Ramos (cell line): Measurements from ENCODE around the gene POU5F2.

Experiments used
- in situ Hi-C: fragments of 300-500 bp; cut with MboI; formaldehyde crosslinking; loops from one replicate; pipeline ENCODE4 v1.14.3; 2022; ENCODE audit warnings: low sequenced_read_pairs; ENCODE audit not compliant: unreplicated experiment

The POU5F2 gene, protein sequence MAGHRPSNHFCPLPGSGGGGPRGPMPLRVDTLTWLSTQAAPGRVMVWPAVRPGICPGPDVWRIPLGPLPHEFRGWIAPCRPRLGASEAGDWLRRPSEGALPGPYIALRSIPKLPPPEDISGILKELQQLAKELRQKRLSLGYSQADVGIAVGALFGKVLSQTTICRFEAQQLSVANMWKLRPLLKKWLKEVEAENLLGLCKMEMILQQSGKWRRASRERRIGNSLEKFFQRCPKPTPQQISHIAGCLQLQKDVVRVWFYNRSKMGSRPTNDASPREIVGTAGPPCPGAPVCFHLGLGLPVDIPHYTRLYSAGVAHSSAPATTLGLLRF

DNA sequence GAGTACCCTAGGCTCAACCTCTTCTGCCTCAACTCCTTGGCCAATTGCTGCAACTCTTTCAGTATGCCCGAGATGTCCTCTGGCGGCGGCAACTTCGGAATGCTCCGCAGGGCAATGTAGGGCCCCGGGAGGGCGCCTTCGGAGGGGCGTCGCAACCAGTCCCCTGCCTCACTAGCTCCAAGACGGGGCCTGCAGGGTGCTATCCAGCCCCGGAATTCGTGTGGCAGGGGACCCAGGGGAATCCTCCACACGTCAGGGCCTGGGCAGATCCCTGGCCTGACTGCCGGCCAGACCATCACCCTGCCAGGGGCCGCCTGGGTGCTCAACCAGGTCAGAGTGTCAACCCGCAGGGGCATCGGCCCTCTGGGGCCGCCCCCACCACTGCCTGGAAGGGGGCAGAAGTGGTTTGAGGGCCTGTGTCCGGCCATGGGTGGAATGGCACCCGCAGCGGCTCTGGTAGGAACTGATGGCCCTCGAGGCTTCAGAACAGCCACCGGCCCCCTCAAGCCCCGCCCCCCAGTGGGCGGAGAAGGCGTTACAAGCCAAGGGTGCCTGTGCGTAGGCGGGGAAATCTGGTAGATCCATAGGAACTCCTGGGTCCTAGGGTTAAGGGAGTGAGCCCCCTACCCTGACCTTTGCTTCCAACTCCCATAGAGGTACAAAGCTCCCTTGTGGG lies at the start of gene POU5F2:
POU5F2 (minus strand) TSS at position 465 of the 676 bp plus-strand sequence; CDS start at position 428, 37 bp downstream.
- in situ Hi-C loops = no loop called here

DNA sequence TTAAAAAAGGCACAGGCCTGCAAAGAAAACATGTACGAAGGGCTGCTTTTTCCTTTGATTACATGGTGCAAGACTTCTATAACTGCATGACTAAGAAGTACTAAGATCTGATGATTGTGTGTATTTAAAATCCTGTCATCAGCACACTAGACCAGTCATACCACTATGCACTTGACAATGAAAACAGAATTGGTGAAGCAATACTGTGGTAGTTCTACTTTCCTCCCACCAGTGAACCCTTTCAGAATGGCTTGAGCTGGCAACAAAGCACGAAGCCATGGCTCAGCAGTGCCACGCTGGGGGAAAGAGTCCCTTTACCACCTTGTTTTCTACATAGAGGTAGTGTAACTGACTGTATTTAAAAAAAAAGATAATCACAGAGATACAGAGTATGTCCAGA lies 49.0 kb upstream of the POU5F2 start:
- in situ Hi-C loops = no loop called here

DNA sequence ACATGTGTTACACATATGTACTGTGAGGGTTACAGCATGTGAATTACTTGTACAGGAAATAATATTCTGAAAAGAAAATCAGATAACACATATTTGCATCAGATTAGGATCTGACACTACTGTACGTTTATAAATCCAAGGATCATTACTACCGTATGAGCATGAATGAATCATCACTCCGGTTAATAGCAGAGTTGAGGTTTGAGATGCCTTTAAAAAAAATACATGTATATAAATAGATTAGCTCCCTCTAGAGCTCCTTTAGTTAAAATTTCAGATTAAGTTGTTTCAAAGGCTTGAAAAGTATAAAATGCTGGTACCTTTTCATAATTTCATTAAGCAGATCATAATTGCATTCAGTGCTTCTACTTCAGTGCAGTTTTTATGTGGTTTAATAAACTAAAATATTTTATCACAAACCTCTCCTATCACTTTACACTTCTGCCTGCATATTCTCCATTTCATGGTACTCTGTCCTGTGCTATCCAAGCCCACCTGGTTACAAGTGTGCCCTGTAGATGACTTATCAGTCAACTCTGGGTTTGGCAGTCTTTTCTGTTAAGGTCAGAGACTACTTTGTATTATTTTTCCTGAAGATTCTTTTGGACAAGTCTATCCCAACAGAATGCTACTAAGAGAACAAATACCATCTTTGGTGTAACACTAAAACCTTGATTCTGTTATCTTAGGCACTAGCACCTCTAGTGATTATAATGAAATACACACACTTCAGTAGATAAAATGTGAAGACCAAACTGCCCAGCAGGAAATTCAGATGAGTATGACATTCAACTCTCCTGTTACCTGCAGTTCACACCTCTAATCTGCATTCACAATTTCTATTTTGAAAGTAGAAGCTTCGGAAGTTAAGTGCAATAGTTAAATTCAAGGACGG lies 48.0 kb upstream of the POU5F2 start:
- in situ Hi-C loops = no loop called here

DNA sequence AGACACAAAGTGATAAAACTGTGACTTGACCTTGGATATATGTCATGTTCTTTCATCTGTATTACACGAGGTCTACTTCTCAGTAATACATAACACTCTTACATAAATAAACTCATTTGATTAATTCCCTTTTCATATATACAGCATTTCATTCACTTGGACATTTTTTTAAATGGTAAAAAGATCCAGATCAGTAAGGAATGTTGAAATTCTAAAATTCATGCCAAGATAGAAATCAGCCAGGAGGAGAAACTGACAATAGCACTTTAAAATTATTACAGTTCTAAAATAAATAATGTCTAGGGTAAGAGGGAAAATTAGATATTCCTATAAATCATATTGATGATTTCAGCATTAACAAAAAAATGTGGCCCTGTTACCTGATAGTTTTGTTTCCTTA lies 46.2 kb upstream of the POU5F2 start:
- in situ Hi-C loops = no loop called here

DNA sequence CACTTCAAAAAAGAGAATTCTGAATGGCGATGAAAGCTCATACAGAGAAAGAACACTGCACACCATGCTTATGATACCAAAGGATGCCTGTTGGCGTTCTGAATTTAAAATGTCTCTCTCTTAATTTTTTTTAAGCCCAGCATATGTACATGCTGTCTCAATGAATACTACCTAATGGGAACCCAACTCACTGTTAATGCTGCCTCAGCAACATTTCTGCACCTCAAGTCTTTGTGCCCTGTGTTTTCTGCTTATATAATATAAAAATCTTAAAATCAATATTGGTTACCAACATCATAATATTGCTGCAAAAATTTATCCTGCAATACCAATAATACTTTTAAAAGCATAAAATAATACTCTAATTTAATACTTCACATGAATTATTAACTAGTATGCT lies 44.1 kb upstream of the POU5F2 start:
- in situ Hi-C loops = no loop called here

DNA sequence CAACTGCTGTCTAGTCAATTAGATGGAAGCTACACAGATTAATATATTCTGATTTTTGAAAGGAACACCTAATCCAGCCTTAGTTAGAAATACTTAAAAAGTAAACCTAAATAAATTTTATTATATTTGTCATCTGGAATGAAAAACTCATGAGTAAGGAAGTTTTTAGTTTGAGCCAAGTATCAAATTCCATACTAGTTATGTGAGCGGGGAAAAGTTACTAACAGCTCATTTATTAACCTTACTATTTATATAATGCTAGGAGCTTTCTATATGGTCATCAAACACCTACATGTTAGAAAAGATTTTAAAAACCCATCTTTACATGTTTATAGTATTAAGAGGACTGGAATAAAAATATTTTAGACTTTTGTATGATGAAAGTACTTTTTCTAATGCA lies 41.6 kb upstream of the POU5F2 start:
- in situ Hi-C loops = no loop called here

DNA sequence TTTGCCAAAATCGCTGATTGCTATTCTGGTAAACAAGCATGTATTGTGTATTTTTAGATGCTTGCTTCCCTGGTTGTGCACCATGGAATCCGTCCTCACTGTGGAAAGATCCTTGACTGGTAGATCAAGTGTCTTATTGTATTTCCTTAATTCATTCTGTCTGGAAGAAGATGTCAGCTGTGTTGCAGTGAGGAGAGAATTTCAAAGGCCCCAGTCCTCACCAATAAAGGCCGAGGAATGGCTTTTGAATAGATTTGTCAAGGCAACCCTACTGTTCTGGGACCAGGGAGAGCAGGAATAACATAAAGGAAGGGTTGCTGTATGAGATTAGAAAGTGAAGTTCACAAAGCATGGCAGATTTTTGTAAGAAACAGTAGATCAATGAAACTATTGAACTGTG lies 36.2 kb upstream of the POU5F2 start:
- in situ Hi-C loops = no loop called here

DNA sequence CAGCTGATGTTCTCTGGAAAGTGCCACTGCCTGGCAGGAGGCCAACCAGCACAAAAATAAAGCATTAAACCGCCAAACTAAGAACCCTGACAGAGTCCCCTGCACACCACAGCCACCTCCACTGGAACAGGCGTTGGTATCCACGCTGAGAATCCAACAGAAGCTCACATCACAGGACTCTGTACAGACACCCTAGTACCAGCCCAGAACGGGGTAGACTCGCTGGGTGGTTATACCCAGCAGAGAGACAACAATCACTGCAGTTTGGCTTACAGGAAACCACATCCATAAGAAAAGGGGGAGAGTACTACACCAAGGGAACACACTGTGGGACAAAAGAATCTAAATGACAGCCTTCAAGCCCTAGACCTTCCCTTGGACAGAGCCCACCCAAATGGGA lies 15.0 kb upstream of the POU5F2 start:
- in situ Hi-C loops = no loop called here

DNA sequence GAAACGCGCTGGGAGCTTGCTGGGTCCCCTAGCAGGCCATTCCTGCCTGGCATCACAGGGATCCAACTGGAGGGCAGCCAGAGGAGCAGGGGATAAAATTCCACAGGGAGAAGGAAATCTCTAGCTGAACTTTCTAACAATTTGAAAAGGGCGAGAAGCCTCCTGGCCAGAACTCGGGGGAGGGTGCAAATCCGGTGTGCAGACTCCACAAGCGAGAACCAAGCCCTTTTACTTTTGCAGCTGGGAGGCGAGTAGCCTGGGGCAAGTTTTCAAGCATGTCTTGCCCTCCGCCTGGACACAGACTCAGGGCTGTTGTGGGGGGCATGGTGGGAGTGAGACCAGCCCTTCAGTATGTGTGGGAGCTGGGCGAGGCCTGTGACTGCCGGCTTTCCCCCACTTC lies 14.3 kb upstream of the POU5F2 start:
- in situ Hi-C loops = no loop called here

DNA sequence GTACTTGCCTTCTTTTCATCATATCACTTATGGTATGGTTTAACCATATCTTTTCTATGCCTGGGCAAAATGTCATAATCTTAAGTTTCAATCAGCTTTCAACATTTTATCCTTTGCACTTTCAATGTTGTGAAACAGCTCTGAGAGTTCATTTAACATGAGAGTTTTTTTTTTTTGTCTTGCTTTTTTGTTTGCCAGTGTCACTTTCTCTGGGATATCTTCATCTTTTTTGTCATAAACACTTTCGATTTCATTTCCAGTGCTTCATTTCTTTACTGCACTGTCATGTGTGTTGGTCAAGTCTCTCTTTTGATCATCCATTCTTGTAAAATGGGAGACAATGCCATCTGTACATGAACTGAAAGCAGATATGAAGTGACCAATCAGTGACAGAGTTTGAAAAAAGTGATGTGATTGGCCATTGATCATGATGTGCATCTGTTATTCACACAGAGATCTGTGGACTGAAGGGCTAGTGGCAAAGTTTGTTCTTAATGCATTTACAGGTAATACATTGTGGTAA lies 7.5 kb upstream of the POU5F2 start:
- in situ Hi-C loops = no loop called here

DNA sequence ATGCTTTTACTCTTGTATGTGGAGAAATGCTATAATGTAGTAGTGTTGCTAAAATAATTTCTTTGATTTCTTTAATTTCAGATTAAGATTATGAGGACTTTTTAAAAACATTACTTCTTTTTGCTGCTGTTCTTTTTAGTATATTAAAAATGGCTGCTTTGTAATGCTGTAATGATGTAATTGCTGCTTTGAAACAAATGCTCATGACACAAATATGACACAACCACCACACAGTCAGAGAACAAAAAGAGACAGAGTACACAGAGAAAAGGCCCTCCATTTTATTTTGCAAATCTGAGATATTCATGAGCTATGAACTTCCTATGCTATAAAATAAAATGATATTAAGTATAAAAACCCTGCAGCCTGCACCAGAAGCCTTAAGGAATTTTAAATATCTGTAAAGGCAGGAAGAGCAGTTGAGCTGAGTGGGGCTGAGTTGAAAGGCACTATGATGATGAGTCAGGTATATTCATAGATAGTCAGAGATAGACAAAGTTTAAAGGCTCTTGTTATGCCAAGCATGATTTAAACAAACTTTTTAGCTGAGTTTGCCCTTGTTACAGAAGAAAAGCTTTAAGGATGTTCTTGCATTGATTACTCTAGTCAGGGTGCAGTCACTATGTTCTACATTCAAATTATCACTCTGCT lies 5.1 kb upstream of the POU5F2 start:
- in situ Hi-C loops = no loop called here

DNA sequence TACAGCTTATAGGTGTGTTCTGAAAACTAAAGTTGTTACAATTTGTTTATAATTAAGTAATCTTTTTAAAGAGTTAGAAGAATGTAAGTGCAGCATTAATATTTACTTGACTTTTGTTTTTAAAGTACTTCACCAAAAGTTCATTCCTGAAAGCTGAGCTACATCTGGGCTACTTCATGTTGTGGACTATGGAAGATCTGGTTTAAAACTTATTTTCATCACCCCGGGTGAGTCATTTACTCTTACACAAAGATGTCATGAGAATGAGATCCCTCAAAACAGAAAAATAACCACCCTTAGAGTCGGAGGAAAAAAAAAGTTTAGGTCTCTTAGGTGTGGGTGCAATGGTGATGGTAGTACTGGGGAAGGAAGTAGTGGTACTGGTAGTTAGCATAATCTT lies 5.1 kb downstream of the POU5F2 start:
- in situ Hi-C loops = no loop called here

DNA sequence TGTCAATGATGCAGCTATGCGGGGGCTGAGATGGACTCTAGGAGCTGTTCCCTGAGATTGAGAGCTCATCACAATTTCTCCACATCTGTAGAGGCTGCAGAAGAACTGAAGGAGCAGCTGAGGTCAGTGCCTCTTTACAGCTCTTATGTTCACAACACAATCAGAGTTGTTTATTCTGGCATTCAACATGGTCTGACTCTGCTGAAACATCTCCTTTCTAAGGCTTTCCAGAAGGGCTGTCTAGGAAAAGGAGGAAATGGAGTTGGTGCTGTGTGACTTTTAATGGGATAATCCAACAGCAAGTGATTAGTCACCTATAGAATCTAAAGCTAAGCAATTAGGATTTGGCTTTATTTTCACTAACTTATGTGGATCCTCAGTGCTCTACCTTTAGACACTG lies 6.0 kb downstream of the POU5F2 start:
- in situ Hi-C loops = no loop called here

DNA sequence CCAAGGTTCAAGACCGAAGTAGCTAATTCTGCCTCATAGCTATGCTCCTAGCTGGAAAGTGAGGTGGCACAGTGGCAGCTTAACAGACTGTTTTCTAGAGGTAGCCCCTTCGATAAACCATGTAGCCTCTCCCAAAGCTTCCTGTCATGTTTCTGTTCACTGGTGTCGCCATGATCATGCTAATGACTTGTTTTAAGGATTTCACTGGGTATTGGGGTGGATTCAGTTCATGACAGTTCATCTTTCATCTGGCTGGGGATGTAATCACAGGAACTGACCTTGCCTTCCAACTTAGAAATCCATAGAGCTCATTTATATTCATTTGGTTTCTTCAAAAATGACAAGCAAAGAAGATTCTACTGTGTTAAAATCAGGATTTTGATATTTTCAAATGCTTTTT lies 9.4 kb downstream of the POU5F2 start:
- in situ Hi-C loops = no loop called here

DNA sequence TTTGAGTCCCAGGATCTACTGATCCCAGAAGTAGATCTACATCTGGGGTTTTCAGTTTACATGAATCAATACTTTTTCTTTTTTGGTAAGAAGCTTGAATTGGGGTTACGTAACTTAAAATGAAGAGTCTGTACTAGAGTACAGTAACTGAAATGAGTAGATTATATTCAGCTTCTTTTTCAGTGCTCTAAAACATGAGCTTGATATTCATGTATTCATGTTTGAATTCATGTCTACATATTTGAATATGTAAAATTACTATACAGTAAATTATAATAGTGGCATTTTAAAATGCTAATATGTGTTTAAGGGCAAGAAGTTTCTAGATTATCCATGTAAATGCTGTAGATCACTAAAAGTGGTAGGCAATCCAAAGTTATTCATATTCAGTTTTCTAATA lies 14.8 kb downstream of the POU5F2 start:
- in situ Hi-C loops = no loop called here

DNA sequence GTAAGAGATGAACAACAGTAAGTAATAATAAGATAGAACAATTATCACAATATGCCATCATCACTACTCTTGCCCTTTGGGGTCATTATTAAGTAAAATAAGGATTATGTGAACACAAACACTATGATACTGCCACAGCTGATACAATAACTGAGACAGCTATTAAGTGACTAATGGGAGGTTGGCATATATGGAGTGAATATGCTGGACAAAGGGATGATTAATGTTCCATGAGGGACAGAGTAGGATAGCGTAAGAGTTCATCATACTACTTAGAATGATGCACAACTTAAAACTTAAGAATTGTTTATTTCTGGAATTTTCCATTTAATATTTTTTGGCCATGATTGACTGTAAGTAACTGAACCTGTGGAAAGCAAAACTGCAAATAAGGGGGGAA lies 16.6 kb downstream of the POU5F2 start:
- in situ Hi-C loops = no loop called here

DNA sequence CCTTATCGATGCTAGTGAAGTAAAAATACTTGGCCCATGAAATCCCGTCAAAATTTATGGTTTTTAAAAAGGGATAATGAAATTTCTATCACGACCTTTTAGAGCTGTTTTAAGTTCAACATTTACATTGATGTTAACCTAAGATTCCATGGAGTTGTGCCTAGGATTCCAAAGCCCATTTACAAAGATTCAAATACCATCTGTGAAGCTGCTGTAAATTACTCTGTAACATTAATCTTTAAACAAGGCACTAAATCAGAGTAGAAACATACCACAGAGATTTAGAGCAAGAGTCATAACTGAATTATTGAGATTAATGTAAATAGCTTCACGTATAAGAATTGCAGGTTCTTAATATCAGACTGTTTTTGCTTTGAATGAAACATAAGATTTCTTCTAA lies 17.7 kb downstream of the POU5F2 start:
- in situ Hi-C loops = no loop called here

DNA sequence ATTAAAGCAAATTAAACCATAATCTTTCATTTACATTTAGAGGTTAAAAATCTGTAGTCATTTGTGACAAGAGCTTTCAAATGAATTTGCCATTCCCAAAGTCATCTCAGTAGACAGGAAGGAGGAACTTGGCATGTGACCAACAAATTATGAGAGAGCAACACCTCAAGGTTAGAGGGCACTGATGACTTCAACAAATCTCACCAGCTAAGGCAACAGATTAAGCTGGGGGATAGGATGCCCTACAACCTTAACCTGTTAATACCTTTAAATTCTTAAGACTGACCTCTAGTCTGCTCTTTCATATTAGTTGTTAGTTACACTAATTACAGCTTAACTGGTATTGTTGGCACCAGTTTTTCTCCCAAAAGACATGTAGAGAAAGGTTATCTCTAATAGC lies 18.4 kb downstream of the POU5F2 start:
- in situ Hi-C loops = no loop called here

DNA sequence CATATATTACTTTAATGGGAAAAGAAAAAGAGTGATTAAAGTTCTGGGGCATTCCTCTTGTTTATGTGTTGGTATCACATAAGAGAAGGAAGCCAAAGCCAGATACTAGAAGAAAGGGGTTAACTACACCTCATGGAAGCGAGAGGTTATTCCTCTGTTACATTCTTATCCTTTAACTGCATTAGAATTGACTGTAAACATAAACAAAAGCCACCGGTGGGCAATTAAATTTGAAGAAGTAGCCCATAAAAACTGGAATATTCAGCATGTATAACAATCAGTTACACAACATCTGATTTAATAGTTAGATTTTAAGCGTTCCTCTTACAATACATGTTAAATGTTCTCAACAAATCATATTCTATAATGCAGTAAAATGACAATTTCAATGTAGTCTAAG lies 18.8 kb downstream of the POU5F2 start:
- in situ Hi-C loops = no loop called here

DNA sequence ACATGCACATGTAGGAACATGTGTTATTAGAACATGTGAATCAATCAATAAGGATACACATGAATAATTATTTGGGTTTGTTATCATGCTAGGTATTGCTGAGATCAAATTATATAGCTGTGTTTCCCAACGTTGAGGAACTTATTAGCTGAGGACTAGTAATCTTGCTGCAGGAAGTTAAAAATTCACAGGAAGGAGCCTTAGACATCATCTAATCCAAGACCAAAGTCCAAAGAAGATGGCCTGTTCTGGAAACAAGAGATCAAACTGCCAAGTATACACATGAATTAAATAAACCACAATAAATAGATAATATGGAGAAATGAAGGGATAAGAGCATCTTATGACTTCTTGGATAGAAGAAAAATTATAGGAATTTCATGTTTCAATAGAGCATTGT lies 19.9 kb downstream of the POU5F2 start:
- in situ Hi-C loops = no loop called here
